ENCODE results near the gene KLHL41.
"Not testable (repeated sequence)": the region's sequence is repeated elsewhere in the genome, so short reads cannot be mapped to it uniquely, and the experiment has no call there.

KLHL41 gene

GRCh38 chr2:169573160-169573973 is 63.9 kb downstream of the KLHL41 start, which contains the start of gene FASTKD1:
TSS of gene FASTKD1 (minus strand) at chr2:169573865. CDS start at chr2:169572029, 1,836 bp downstream.
- peak; percentile 87 for DNase-seq (ENCODE audit: low spot score)

GRCh38 chr2:169573974-169574299 is 64.4 kb downstream of the KLHL41 start:
- DNase-seq (ENCODE audit: low spot score) = no peak

DNA sequence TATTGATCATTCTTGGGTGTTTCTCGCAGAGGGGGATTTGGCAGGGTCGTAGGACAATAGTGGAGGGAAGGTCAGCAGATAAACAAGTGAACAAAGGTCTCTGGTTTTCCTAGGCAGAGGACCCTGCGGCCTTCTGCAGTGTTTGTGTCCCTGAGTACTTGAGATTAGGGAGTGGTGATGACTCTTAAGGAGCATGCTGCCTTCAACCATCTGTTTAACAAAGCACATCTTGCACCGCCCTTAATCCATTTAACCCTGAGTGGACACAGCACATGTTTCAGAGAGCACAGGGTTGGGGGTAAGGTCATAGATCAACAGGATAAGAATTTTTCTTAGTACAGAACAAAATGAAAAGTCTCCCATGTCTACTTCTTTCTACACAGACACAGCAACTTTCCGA is 65.0 kb downstream of the KLHL41 start:
- DNase-seq (ENCODE audit: low spot score) = not testable (repeated sequence)

DNA sequence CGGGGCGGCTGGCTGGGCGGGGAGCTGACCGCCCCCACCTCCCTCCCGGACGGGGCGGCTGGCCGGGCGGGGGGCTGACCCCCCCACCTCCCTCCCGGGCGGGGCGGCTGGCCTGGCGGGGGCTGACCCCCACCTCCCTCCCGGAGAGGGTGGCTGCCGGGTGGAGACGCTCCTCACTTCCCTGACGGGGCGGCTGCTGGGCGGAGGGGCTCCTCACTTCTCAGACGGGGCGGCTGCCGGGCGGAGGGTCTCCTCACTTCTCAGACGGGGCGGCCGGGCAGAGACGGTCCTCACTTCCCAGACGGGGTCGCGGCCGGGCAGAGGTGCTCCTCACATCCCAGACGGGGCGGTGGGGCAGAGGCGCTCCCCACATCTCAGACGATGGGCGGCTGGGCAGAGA is 65.8 kb downstream of the KLHL41 start:
- not testable (repeated sequence) for DNase-seq (ENCODE audit: low spot score)
